Thyroid gland (tissue), 4 donors: ENCODE measurements around the gene MKNK2. TPM values are rescaled to one million over a fixed set of nuclear protein-coding genes. Genes with fewer than 3 reads are reported as not detected.

Experiments
- DNase-seq, 2 donors: peaks; one replicate each; pipeline ENCODE4 v3.0.0-alpha.2; 2019
- H3K27ac ChIP-seq, 3 donors: fragments of 200-600 bp; sonication (generic); 1 replicate in 2 of 3; 2 replicates in 1 of 3; pipeline ENCODE4 v1.5.1; 2016 to 2019; ENCODE audit warnings: mild to moderate bottlenecking in 1 of 3, moderate library complexity in 1 of 3
- H3K27me3 ChIP-seq: fragments of 200-600 bp; sonication (generic); one replicate; pipeline ENCODE4 v1.5.1; 2019
- H3K36me3 ChIP-seq, 2 donors: fragments of 200-600 bp; sonication (generic); one replicate each; pipeline ENCODE4 v1.5.1; 2016 to 2019
- H3K4me1 ChIP-seq, 2 donors: fragments of 200-600 bp; sonication (generic); one replicate each; pipeline ENCODE4 v1.5.1; 2017 to 2019
- H3K4me3 ChIP-seq, 3 donors: fragments of 200-600 bp; sonication (generic); replicated peaks in 1 of 3; 1 replicate in 2 of 3; 2 replicates in 1 of 3; pipeline ENCODE4 v1.5.1; 2016; ENCODE audit warnings: mild to moderate bottlenecking in 1 of 3
- H3K9me3 ChIP-seq: fragments of 200-600 bp; sonication (generic); one replicate; pipeline ENCODE4 v1.5.1; 2017
- POLR2A ChIP-seq, 2 donors: fragments of 450-650 bp; IDR thresholded peaks; one replicate each; pipeline ENCODE4 v1.6.1; 2017; ENCODE audit warnings: antibody characterized with exemption in 2 of 2, mild to moderate bottlenecking in 2 of 2, moderate library complexity in 1 of 2
- WGBS, 2 donors: methylation state at CpG; one replicate each; pipeline ENCODE4 v1.1.5; 2017; 5-methylcytosine and 5-hydroxymethylcytosine counted together
- intact Hi-C: fragments of 100-400 bp; cut with DNase I; formaldehyde crosslinking; loops from one replicate; pipeline ENCODE4 v1.15.1; 2023
- total RNA-seq, 4 donors: library from RNA; depleted of rRNA; stranded (reverse); fragments of >200 nt; gene quantifications; one replicate each; pipeline ENCODE4 v1.2.3, GENCODE V29; 2016
- TF ChIP-seq, protein P1 (sequence below), 6 experiments: fragments of 200-600 bp in 3 of 6; fragments of 450-650 bp in 3 of 6; sonication (generic) in 3 of 6; IDR thresholded peaks; one replicate each; pipeline ENCODE4 v1.5.1; 2016 to 2019; ENCODE audit warnings: antibody characterized with exemption in 6 of 6, mild to moderate bottlenecking in 2 of 6, inconsistent platforms in 1 of 6, moderate library complexity in 1 of 6

MKNK2 gene
- total RNA-seq, 4 donors from 2014 or later, result 106 to 161 (median 123) TPM

DNA sequence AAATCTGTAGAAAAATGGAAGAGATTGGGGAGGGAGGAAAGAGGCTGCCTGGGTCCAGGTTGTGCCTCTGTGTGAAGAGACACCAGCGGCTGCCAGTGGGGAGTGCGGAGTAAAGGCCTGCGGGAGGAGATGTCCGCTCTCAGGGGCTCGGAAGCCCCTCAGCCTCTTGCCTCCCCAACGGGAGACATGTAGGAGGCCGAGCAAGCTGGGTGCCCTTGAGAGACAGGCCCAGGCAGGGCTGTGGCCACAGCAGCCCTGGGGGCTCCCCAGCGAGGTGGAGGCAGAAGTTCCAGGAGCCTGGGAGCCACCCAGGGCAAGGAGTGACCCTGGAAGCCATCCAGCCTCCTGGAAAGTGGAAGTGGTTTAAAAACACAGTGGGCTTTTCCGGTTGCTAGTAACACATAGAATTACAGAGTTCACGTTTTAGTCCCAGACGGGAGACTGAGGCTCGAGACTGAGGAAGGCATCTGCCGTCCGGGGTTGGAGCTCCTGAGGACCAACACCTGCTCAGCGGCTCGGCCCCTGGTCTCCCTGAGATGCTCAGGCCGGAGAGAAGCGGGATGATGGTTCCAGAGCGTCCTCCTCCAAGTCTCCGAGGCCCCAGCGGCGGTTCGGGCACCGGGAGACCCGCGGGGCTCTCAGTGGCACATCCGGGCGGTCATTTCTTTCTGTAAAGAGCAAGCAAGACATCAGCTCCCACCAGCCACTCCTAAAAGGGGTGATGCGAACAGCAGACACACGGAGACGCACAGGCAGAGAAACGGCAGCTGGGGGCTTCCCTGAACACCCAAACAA, 21.9 kb upstream of the MKNK2 start:
- no peak for DNase-seq
- Histone ChIP-seq H3K4me1 (peaks cover 3 to 7% of the 10 kb centered on the region in 2 donors), H3K27me3 (no peaks in the 10 kb centered on the region), H3K36me3 (peaks cover 44 to 56% of the 10 kb centered on the region in 2 donors), H3K9me3 (no peaks in the 10 kb centered on the region), H3K4me3 (no peak overlapping the region), H3K27ac (no peak overlapping the region)
- TF ChIP-seq, protein P1, sequence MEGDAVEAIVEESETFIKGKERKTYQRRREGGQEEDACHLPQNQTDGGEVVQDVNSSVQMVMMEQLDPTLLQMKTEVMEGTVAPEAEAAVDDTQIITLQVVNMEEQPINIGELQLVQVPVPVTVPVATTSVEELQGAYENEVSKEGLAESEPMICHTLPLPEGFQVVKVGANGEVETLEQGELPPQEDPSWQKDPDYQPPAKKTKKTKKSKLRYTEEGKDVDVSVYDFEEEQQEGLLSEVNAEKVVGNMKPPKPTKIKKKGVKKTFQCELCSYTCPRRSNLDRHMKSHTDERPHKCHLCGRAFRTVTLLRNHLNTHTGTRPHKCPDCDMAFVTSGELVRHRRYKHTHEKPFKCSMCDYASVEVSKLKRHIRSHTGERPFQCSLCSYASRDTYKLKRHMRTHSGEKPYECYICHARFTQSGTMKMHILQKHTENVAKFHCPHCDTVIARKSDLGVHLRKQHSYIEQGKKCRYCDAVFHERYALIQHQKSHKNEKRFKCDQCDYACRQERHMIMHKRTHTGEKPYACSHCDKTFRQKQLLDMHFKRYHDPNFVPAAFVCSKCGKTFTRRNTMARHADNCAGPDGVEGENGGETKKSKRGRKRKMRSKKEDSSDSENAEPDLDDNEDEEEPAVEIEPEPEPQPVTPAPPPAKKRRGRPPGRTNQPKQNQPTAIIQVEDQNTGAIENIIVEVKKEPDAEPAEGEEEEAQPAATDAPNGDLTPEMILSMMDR (IDR thresholded peaks at IDR 0.05), result no peak
- TF ChIP-seq POLR2A (IDR thresholded peaks at IDR 0.05), result no peak
- 93 to 95% methylated on average over 31 to 32 of the region's 32 CpGs for WGBS, 2 donors
- intact Hi-C loops, result no loop called here

DNA sequence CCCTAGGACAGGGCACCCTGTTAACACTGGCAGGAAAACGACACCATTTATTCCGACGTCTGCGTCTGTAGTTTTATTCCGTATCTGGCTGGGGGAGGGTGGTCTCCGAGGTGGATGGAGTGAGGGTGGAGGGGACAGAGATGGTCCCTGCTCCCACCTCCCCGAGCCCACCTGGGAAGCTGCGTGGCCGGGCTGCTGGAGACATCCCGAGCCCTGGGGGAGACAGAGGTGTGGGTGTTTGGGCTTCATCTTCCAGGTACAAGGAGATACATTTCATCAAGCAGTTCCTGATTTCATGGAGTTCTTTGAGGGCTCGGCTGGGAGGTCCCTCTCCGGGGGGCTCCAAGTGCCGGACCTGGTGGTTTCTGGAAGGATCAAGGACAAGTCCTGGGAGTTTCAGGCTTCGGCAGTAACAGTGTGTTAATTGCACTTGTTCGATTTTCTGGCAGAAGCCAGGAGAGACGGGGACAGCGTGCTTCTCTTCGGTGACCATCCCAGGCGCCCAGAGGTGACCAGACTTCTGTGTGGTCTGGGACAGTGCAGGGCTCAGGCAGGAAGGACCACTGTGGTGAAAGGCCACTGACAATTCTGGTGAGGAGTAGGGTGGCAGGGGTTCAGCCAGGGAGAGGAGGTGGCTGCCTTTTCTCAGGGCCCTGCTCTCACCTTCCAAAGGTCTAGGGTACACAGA, 20.1 kb upstream of the MKNK2 start:
- no peak for TF ChIP-seq POLR2A (IDR thresholded peaks at IDR 0.05)
- TF ChIP-seq, protein P1 (IDR thresholded peaks at IDR 0.05), result no peak
- H3K4me1 ChIP-seq, result peaks cover 3 to 7% of the 10 kb centered on the region in 2 donors
- whole genome bisulfite sequencing, 2 donors, result 90 to 94% methylated on average over 10 to 19 of the region's 19 CpGs
- no peak for DNase-seq
- H3K4me3 ChIP-seq, result no peak overlapping the region
- peaks cover 26 to 39% of the 10 kb centered on the region in 2 donors for H3K36me3 ChIP-seq
- H3K27me3 ChIP-seq, result no peaks in the 10 kb centered on the region
- H3K27ac ChIP-seq, result no peak overlapping the region
- intact Hi-C loops, result loop anchor here (2.0 kb wide), 1 partner anchor 50 kb away; no protein-coding TSS in a partner anchor
- no peaks in the 10 kb centered on the region for H3K9me3 ChIP-seq

DNA sequence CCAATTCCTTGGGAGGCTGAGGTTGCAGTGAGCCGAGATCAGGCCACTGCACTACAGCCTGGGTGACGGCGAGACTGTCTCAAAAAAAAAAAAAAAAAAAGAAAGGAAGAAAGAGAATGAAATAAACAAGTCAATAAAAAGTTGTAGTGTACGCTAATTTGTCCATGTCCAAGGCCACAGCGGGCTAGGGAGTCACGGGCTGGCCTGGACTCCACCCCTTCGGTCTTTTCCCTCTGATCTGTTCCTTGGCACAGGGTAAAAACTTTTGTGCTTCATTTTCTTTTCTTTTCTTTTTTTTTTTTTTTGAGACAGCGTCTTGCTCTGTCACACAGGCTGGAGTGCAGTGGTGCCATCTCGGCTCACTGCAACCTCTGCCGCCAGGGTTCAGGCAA, 19.4 kb upstream of the MKNK2 start:
- Histone ChIP-seq H3K4me3 (no peak overlapping the region), H3K36me3 (peaks cover 24 to 35% of the 10 kb centered on the region in 2 donors), H3K27ac (no peak overlapping the region), H3K4me1 (peaks cover 3 to 7% of the 10 kb centered on the region in 2 donors), H3K9me3 (no peaks in the 10 kb centered on the region), H3K27me3 (no peaks in the 10 kb centered on the region)
- no peak for DNase-seq
- TF ChIP-seq, protein P1 (IDR thresholded peaks at IDR 0.05), result no peak
- no peak for TF ChIP-seq POLR2A (IDR thresholded peaks at IDR 0.05)
- intact Hi-C loops, result loop anchor here (2.0 kb wide), 1 partner anchor 50 kb away; no protein-coding TSS in a partner anchor
- WGBS, 2 donors, result 89 to 91% methylated on average over 10 of the region's 10 CpGs

DNA sequence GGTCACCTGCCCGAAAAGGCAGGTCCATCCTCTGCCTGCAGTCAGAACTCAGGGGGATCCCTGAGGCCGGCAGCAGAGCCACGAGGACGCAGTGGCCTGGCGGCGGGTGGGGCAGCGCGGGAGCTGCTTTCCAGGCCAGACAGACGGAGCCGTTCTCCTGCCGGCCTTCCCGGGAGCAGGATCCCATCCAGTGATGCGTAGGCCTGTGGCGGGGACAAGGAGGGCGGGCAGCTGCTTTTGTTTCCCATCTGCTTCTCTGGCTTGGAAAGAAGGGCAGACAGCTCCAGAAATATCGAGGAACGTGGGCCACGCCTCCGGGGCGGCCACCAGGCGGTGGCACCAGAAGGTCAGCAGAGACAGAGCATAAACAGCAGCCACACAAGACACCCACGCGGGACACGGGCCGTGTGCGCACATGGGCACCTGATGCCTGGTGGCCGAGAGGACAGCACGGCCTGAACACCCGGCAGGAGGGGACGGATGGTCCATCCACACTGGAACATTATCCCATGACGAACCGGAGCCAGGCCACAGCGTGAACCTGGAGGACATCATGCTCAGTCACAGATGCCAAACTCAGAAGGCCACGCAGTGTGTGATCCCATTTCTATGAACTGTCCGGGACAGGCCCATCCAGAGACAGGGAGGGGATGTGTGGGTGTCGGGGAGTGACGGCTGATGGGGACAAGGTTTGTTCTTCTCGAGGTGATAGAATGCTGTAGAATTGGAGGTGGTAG, 13.9 kb upstream of the MKNK2 start:
- no peak for TF ChIP-seq POLR2A (IDR thresholded peaks at IDR 0.05)
- TF ChIP-seq, protein P1 (IDR thresholded peaks at IDR 0.05), result no peak
- Histone ChIP-seq H3K9me3 (no peaks in the 10 kb centered on the region), H3K27ac (peak overlapping the region in 2 of 3 donors; percentile 20 to 57), H3K36me3 (no peaks in the 10 kb centered on the region), H3K4me1 (peaks cover 20 to 23% of the 10 kb centered on the region in 2 donors), H3K4me3 (no peak overlapping the region), H3K27me3 (no peaks in the 10 kb centered on the region)
- DNase-seq, result no peak
- 90 to 97% methylated on average over 15 to 19 of the region's 38 CpGs for WGBS, 2 donors
- intact Hi-C loops, result loop anchor here (5.0 kb wide), 1 partner anchor 138 kb away; no protein-coding TSS in a partner anchor
